Mucosa of descending colon (tissue), 3 donors: ENCODE results near the gene VPS41. TPM values are rescaled to one million over a fixed set of nuclear protein-coding genes. Genes with fewer than 3 reads are reported as not detected.

ENCODE experiments used
- ATAC-seq: fragments of 200-7000 bp; cut with Tn5 transposase; one replicate; pipeline ENCODE4 v1.9.1; 2020; ENCODE audit warnings: mild to moderate bottlenecking, moderate library complexity
- DNase-seq, 3 donors: peaks; one replicate each; pipeline ENCODE4 v3.0.0-alpha.2; 2020
- H3K36me3 ChIP-seq: fragments of 200-600 bp; one replicate; pipeline ENCODE4 v1.8.0; 2021; ENCODE audit warnings: low read depth, mild to moderate bottlenecking
- H3K4me1 ChIP-seq: fragments of 200-600 bp; one replicate; pipeline ENCODE4 v1.8.0; 2021; ENCODE audit warnings: low read depth, mild to moderate bottlenecking
- H3K4me3 ChIP-seq: fragments of 200-600 bp; one replicate; pipeline ENCODE4 v1.8.0; 2021; ENCODE audit warnings: mild to moderate bottlenecking
- H3K9me3 ChIP-seq: fragments of 200-600 bp; one replicate; pipeline ENCODE4 v1.8.0; 2021; ENCODE audit warnings: mild to moderate bottlenecking
- intact Hi-C, 2 donors: fragments of 100-400 bp; cut with DNase I in 1 of 2; cut with micrococcal nuclease in 1 of 2; formaldehyde crosslinking; loops; one replicate each; pipeline versions ENCODE4 v1.11.0 to v1.11.1; 2022; cut with DNase I, micrococcal nuclease
- total RNA-seq, 3 donors: library from RNA; stranded (reverse); fragmentation: NEBNext Ultra II Directional in 2 of 3; extraction: Animal tissue kit (Norgen Biotek cat#: 25700) in 2 of 3; gene quantifications; one replicate each; pipeline versions ENCODE4 v1.2.1 to v1.2.4, GENCODE V29; 2021 to 2023
- TF ChIP-seq, protein P1 (sequence below): fragments of 200-600 bp; IDR thresholded peaks from one replicate; pipeline ENCODE4 v1.8.0; 2022; ENCODE audit warnings: antibody characterized with exemption, mild to moderate bottlenecking
- donor health status: DM: no; HTN: no; CAD: no; lungs with moderate emphysema.
- donor health status: DM: no; HTN: no; CAD: no.
- donor health status: DM: no; HTN: yes; CAD: no.

Gene VPS41
- total RNA-seq, 3 donors from 2014 or later, result 57.7 to 63.5 (median 63.0) TPM

DNA sequence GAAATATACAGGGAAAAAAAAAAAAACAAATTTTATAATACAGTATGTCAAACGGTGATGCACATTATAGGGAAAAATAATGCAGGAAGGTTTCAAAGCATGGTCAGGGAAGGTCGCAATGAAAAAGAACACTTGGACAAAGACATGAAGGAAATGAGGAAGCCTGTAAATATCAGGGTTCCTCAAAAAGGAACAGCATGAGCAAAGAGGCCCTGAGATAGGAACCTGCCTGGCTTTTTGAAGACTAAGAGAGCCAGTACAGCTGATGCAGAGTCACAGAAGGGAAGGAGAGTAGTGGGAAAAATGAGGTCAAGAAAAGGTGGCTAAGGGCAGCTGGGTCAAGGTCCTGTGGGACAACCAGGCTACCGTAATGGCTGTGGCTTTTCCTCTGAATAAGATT is 1.9 kb downstream of the VPS41 start:
- TF ChIP-seq, protein P1, sequence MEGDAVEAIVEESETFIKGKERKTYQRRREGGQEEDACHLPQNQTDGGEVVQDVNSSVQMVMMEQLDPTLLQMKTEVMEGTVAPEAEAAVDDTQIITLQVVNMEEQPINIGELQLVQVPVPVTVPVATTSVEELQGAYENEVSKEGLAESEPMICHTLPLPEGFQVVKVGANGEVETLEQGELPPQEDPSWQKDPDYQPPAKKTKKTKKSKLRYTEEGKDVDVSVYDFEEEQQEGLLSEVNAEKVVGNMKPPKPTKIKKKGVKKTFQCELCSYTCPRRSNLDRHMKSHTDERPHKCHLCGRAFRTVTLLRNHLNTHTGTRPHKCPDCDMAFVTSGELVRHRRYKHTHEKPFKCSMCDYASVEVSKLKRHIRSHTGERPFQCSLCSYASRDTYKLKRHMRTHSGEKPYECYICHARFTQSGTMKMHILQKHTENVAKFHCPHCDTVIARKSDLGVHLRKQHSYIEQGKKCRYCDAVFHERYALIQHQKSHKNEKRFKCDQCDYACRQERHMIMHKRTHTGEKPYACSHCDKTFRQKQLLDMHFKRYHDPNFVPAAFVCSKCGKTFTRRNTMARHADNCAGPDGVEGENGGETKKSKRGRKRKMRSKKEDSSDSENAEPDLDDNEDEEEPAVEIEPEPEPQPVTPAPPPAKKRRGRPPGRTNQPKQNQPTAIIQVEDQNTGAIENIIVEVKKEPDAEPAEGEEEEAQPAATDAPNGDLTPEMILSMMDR, result no peak
- no peaks in the 10 kb centered on the region for H3K36me3 ChIP-seq
- DNase-seq, result no peak
- intact Hi-C loops, result loop anchor here in 1 of 2 donors (2.0 kb wide), 1 partner anchor 54 kb away; no protein-coding TSS in a partner anchor
- no peak overlapping the region for H3K4me3 ChIP-seq
- H3K9me3 ChIP-seq, result no peaks in the 10 kb centered on the region
- H3K4me1 ChIP-seq, result no peaks in the 10 kb centered on the region
- ATAC-seq, result no peak

DNA sequence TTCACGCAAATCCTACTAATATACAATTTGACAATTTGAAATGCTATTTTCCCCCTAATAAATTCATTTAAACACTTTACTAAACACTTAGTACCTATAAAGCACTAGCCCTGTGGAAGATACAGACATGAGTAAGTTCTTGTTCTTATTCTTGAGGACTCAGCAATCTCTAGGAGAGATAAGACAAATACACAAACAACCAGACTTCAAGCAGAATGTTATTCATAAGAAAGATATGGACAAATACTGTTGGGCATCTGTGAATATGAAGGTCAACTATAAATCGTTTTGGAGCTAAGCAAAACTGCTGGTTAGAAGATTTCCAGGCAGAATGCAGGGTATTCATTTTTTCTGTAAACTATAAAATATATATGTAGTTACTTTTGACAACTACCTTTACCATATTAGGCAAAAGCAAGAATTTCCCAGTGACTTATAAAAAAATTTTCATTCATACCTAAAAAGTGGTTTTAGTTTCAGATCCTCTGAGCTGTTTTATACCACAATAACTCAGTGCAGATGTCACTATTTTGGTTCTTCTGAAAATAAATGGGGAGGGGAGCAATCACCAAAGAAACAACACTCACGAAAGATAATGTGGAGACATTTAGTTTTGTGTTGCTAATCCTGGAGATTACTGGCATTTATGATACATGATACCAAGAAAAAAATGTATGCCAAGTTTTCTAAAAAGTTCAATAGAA is 3.8 kb downstream of the VPS41 start:
- intact Hi-C loops, result no loop called here
- H3K4me1 ChIP-seq, result no peaks in the 10 kb centered on the region
- ATAC-seq (no peak), DNase-seq (no peak)
- TF ChIP-seq, protein P1, result no peak
- H3K4me3 ChIP-seq, result no peak overlapping the region
- H3K9me3 ChIP-seq, result no peaks in the 10 kb centered on the region
- no peaks in the 10 kb centered on the region for H3K36me3 ChIP-seq

DNA sequence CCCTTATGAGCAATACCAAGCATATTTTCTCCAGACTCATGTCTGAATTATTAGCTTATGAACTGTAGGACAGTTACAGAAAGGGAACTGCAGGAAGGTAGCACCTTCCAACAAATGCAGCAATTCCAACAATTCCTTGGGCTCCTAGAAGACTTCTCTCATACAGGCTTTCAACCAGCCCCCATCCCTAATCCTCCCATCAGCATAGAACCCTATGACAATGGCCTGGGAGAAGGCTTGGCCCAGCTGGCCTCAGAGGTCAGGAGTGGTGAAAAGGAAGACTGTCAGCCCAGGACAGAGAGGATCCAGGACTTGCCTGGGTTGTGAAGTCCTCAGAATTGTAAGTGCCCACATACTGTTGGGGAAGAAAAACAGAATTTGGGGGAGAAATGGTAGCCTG is 5.9 kb downstream of the VPS41 start:
- no peaks in the 10 kb centered on the region for H3K36me3 ChIP-seq
- H3K4me3 ChIP-seq, result no peak overlapping the region
- H3K4me1 ChIP-seq, result no peaks in the 10 kb centered on the region
- no peak for DNase-seq
- ATAC-seq, result no peak
- intact Hi-C loops, result no loop called here
- no peaks in the 10 kb centered on the region for H3K9me3 ChIP-seq
- TF ChIP-seq, protein P1, result no peak

DNA sequence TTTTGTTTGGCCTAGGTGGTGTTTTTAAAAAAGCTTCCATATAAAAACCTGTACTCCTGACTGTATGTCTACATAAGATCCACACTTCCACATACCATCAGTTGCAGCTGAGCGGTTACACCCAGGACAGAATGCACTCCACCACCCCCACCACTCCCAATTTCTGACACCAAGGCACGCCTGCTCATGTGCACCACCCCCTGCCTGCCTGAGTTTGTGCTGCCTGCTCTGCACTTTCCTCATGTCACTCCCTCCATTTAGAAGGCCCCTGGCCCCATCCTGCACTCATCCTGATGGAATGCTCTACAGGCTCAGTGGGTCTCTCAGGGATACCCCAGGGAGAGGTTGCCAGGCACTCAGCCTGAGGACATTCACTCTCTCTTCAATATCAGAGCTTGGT is 6.5 kb downstream of the VPS41 start:
- H3K9me3 ChIP-seq, result no peaks in the 10 kb centered on the region
- intact Hi-C loops, result no loop called here
- no peak overlapping the region for H3K4me3 ChIP-seq
- no peaks in the 10 kb centered on the region for H3K36me3 ChIP-seq
- ATAC-seq (peak; percentile 24), DNase-seq (no peak)
- no peaks in the 10 kb centered on the region for H3K4me1 ChIP-seq
- TF ChIP-seq, protein P1, result no peak

DNA sequence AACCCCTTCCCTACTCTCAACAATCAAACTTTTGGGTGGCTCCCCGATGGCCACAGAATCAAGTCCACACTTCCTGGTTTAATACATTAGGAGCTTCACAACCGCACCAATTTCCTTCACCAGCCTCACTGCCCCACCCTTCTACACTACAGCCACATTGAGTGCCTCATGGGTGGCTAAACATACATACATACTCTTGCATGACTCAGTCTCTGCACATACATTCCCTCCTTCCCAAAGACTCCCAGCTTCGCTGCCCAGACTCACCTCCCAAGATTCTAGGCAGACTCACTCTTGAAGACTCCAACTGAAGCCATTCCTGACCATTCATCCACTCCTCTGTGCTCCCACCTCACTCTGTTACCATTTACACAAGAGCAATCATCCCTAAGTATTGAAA is 15.9 kb downstream of the VPS41 start:
- H3K4me1 ChIP-seq, result no peaks in the 10 kb centered on the region
- ATAC-seq, result peak; percentile 46
- intact Hi-C loops, result no loop called here
- no peaks in the 10 kb centered on the region for H3K36me3 ChIP-seq
- no peaks in the 10 kb centered on the region for H3K9me3 ChIP-seq
- no peak overlapping the region for H3K4me3 ChIP-seq
- TF ChIP-seq, protein P1, result no peak
- no peak for DNase-seq
